GM21447 (cell line): ENCODE data around the gene TM4SF18.
"Not testable (repeated sequence)": the region's sequence is repeated elsewhere in the genome, so short reads cannot be mapped to it uniquely, and the experiment has no call there.

Experiments
- ATAC-seq: cut with Tn5 transposase; IDR thresholded peaks from one replicate; pipeline ENCODE4 v1.9.1; 2021; ENCODE audit not compliant: unreplicated experiment

Gene TM4SF18, protein sequence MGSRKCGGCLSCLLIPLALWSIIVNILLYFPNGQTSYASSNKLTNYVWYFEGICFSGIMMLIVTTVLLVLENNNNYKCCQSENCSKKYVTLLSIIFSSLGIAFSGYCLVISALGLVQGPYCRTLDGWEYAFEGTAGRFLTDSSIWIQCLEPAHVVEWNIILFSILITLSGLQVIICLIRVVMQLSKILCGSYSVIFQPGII

DNA sequence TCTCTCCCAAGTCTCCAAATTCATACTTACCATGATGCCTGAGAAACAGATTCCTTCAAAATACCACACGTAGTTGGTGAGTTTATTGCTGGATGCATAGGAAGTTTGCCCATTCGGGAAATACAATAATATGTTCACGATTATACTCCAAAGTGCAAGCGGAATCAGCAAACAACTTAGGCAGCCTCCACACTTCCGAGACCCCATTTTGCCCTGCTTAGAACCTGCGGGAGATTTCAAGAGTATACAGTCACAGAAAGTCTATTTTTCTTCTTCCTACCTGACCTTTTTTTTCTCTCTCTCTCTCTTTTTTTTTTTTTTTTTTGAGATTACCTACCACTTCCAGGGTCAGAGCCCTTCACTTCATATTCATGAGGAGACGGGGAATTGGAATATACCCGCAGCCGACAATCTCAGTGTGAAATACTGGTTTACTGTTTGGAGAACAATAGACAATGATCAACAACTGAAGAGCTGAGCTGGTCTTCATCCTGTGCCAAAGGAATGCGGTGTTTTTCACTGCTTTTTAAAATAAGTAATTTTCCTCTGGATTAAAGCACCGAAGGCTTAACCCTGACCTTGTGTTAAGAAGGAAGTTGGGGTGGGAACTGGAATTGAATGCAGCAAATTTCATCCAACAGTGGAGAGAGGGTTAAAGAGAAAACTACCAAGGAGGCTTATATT is at the start of gene TM4SF18:
TSS of gene TM4SF18 (minus strand) at position 461 of the 684 bp plus-strand sequence. CDS start at position 207, 254 bp downstream.
- ATAC-seq, result no peak

- ATAC-seq, result no peak
Measured at GRCh38 chr3:149382518-149382917, 49.1 kb upstream of the TM4SF18 start.

DNA sequence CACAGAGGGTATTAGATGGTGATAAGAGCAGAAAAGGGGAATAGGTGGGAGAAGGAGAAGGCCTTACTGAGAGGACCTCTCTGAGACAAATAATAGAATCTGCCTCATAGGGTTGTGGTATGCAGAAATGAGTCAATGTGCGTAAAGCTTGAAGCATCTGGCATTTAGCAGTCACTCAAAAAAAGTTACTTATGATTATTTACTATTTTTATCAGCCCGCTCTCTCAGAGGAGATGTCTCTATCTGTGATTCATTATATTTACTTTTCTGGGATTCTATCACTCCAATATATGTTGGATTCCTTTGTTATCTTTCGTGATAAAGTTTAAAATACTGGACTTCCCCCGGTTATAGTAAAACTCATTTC is 48.6 kb upstream of the TM4SF18 start:
- ATAC-seq, result no peak

- no peak for ATAC-seq
Measured at GRCh38 chr3:149381173-149382100, 48.0 kb upstream of the TM4SF18 start.

DNA sequence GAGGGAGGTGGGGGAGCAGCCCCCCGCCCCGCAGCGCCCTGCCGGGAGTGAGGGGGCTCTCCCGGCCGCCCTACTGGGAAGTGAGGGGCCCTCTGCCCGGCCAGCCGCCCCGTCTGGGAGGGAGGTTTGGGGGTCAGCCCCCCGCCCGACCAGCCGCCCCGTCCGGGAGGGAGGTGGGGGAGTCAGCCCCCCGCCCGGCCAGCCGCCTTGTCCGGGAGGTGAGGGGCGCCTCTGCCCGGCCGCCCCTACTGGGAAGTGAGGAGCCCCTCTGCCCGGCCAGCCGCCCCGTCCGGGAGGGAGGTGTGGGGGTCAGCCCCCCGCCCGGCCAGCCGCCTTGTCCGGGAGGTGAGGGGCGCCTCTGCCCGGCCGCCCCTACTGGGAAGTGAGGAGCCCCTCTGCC is 46.8 kb upstream of the TM4SF18 start:
- not testable (repeated sequence) for ATAC-seq

DNA sequence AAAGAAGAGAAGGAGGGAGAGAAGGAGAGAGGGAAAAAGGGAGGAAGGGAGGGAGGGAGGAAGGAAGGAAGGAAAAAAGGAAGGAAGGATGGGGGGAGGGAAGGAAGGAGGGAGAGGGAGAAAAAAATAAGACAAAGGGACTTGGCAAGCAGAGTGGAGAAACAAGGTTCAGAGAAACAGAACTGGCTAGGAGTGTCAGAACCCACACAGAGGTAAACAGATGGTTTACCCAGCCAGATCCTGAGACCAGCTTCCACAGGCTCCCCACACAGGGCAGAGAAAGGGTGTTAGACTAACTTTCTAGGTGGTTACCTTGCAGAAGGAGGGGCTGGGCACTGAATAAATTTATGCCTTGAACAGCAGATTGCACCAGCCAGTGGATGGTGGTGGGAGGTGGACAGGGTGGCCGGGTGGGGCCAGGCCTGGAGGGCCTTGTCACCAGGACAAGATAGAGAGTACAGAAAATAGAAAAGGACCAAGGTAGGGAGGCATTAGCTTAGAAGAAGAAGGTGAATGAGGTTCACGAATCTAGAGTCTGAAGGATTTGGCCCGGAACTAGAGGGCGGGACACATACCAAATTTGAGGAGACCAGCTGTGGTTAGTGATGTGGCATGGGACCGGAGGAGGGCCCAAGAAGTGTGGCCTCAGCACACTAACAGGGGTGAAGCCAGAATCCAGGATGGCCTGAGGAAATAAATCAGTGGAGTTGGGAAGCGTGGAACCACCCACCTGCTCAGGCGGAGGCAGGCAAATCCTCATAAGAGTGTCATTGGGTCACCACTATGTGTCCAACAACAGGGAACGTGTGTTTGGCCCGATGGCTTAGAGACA is 45.3 kb upstream of the TM4SF18 start:
- no peak for ATAC-seq

- no peak for ATAC-seq
Measured at GRCh38 chr3:149377408-149378364, 44.2 kb upstream of the TM4SF18 start, which contains the start of gene TM4SF1. TM4SF1 (minus strand) TSS chr3:149377649; CDS start chr3:149377547, 102 bp downstream.

DNA sequence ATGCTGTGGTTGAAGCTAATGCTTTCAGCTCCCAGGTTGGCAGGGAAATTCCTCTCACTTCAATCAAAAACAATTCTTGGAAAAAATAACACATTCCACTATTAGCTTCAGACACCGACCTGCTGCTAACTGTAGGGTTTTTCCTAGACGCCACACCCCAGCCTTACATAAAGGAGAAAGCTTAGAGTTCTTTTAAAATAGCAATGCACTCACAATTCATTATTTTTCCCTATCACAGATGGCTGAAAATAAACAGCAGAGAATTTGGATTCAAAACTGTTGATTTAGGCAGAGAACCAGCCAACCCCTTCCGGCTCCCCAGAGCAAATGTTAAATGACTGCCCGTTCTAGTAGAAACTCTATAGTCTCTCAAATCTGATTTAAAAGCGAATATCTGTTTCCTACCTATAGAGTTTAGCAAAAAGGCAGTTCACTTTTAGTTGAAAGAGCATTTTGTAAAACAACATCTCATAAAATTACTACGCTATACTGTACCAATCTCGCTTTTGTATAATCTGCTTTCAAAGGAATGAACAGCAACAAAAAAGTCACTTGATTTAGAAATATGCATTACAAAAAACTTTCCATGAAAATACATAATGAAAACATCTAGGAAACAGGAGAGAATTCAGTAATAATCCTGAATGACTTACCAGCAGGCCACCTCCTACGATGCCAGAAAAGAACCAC is 43.4 kb upstream of the TM4SF18 start:
- no peak for ATAC-seq

GRCh38 chr3:149375501-149376196 is 42.2 kb upstream of the TM4SF18 start:
- ATAC-seq, result no peak

- no peak for ATAC-seq
Measured at GRCh38 chr3:149374793-149375500, 41.5 kb upstream of the TM4SF18 start.

GRCh38 chr3:149374391-149374790 is 41.0 kb upstream of the TM4SF18 start:
- no peak for ATAC-seq

DNA sequence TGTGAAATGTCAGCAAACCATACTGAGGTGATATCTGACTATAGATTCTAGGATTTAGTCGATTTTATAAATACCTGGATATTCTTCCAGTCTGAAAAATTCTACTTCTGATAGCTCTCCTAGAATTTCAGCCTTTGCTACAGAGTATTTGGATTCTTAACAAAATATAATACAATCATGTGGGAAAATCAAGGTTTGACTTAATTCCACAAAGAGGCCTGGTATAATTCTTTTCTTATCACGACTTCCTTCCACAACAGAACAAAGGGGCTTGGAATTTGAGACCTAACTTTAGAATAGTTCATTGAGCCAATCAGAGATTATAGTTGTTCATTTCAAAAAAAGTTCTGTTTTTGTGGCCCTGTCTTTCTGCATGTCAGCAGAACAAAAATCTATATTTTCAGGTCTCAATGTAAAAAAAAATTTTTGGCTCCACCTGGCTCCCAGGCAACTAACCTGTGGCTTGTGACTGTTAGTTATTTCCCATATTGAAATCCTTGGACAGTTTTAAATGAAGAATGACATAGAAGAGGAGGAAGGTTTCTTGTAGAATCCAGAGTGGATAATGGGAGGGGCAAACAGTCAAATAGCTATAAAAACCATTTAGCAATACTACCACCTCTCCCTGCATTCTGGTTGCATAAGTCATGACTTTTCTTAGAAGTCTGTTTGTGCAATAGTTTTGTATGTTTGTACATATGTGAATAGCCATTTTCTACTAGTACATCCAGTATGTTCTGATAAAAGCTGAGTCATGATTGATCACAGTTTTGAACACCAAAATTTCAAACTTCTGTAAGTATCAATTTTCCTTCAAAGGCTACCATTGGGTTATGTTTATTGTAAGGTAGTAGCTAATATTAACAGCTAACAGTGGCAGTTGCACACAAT is 40.0 kb upstream of the TM4SF18 start:
- ATAC-seq, result no peak

- no peak for ATAC-seq
Measured at GRCh38 chr3:149371723-149372114, 38.3 kb upstream of the TM4SF18 start.

DNA sequence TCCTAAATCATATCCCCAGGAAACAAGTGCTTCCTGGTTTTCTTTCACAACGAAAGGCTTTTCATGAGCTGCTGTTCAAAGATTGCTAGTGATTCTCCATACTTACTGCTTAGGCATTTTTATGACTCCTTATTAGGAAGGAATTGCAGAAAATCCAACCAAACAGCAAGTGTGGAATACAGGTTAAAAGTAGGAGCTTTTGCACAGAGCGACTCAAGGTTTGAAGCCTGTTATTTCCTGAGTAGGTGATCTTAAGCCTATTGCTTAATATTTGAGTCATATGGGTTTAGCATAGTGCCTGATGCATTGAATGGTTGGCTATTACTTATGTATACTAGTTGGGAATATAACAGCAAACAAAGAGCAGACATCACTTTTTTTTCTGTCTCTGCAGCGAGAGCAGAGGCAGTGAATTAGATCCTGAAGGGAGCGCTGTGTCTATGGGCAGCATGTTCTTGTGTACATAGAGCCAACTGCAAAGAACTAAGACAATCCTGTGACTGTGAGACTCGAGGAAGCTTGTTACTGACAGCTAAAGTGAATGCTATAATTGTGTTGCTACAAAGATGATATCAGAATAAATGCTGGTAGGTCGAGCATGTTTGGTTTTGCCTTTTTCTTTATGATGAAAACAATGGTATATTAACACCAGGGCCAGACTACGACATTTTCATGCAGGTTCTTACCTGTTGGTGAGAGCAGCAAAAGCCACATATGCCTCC is 37.7 kb upstream of the TM4SF18 start:
- no peak for ATAC-seq

DNA sequence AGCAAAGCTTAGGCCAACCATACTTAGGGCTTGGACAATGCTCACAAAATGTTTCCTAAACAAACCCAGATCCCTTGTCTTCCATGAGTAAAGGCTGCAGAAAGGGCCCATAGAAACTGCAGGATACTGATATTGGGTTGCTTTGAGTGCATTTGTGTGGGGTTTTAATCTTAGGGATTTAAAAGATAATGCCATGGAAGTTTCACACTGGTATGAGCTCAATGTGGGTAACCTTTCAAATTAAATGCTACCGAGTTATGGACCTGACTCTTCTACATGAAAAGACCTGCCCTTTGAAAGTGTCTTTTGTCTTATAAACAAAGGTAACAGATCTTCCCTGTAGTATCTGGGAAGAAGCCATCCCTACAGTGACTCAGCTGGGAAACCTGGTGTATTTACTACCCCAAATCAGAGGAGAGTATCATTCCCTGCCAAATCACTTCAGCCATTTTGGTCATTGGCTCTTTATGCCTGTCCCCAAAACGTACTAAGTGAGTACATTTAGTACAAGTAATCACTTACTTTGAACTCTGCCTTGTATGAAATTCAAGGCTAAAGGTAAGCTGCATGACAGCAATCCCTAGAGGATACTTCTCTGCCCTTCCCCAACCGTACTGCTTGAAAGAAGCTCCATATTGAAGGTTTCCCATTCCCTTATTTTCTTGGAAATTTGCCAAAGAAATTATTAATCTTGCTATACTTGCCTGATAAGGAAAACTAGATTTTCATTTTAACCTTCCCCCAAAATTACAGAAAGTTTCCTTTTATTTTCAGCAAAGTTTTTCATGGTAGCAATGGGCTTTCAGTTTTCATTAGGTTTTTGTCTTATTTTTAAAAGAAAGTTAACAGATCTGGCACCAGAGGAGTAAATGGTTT is 36.8 kb upstream of the TM4SF18 start:
- ATAC-seq, result no peak
